ENCODE data around the gene HTR2B. TPM values are rescaled to one million over a fixed set of nuclear protein-coding genes. Genes with fewer than 3 reads are reported as not detected.

HTR2B gene
- total RNA-seq, 8 experiments from 2014 or later: 0.27 to 3.4 (median 0.42) TPM

DNA sequence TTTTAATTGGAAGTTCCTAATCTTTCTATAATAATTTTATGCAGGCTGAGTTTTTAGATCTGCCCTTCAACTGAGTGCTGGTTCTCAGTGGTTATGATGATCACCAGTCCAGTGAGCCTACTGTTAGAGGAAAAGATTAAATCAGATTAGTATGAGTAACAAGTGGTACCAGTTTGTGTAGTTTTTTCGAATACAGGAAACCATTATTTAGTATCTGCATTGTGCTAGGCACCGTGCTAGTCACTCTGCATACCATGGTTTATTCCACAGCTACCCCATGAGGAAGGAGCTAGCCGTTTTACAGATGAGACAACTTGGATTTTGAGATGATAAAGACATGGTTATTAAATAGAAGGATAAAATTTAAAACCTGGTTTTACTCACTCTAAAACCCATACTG is 62.1 kb downstream of the HTR2B start:
- H3K4me3 ChIP-seq: no peak overlapping the region
- no peak for ATAC-seq (replicated peaks in 6 of 8)
- 75 to 100% (median 94%) methylated on average over 1 to 3 of the region's 3 CpGs; no CpG with 5 or more reads in 1 of the 10 experiments for WGBS, 10 experiments
- in situ Hi-C loops (cut with MboI; ENCODE audit: low pct_unique_long_range_greater_than_20kb in 2 of 9, low sequenced_read_pairs in 9 of 9, unreplicated experiment in 9 of 9): no loop called here
- H3K27ac ChIP-seq: no peak overlapping the region
- peaks cover 11% of the 10 kb centered on the region in 2 donors for H3K4me1 ChIP-seq (replicated peaks in 1 of 2)

DNA sequence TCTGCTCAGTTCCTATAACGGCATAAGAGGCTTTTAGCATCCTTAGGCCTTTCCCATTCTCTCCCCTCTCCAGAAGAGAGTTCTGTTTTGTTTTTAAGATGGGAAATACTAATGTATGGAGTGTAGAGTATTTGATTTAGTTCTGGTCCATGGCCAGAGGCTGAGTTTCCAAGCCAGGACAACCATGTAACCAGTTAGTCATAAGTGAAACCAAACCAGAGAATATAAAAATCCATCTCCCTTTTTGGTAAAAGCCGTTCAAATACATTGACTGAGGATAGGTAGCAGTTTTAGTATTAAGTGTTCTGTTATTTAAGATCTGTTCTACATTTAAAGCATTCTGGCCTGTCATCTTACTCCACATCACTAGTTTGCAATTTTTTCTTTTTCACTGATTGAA is 65.1 kb downstream of the HTR2B start:
- in situ Hi-C loops (cut with MboI; ENCODE audit: low pct_unique_long_range_greater_than_20kb in 2 of 9, low sequenced_read_pairs in 9 of 9, unreplicated experiment in 9 of 9): no loop called here
- H3K4me3 ChIP-seq: no peak overlapping the region
- H3K4me1 ChIP-seq (replicated peaks in 1 of 2): peaks cover 12 to 13% of the 10 kb centered on the region in 2 donors
- no peak for ATAC-seq (replicated peaks in 6 of 8)
- 94 to 100% (median 100%) methylated on average over 1 to 2 of the region's 2 CpGs; no CpG with 5 or more reads in 2 of the 10 experiments for WGBS, 10 experiments
- no peak overlapping the region for H3K27ac ChIP-seq

DNA sequence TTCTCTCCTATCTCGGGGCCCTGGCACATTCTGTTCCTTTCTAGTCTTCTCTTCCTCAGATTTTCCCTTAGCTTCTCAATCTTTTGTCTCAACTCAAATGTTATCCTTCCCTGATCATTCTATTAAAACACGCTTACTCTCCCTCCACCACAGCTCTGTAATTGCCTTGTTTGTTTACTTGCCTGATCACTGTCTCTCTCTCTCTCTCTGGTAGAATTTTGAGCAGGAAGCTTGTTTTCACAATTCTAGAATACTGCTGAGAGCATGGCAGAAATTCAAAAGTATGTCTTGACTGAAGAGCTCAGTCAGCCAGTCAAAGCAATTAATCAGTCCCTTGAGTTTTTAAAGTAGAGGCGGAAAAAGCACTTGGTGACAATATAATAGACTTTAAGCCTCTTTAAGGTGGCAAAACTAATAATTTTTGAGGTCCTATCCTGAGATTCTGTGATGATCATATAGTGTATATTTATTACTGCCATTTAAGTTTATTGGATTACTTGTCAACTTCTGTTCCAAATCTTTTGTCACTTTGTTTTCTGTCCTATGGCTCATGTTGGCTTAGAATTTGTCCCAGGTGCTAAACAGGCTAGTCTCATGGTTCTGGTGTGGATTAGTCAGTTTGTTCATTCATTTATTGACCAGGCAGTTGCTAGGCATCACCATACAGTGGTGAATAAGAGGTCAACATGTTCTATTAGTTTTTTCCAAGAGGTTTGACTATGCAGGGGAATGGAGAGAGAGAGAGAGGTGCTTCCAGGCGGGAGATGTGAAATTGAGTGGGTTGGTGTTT is 65.9 kb downstream of the HTR2B start:
- Histone ChIP-seq H3K27ac (no peak overlapping the region), H3K4me1 (replicated peaks in 1 of 2) (peaks cover 12 to 13% of the 10 kb centered on the region in 2 donors), H3K4me3 (no peak overlapping the region)
- peak in 2 of 8 experiments; percentile 1 to 2 for ATAC-seq (replicated peaks in 6 of 8)
- WGBS, 10 experiments: 40 to 100% (median 94%) methylated on average over 1 to 4 of the region's 4 CpGs; no CpG with 5 or more reads in 2 of the 10 experiments
- in situ Hi-C loops (cut with MboI; ENCODE audit: low pct_unique_long_range_greater_than_20kb in 2 of 9, low sequenced_read_pairs in 9 of 9, unreplicated experiment in 9 of 9): no loop called here

Other genes with a start within 250 kb of the HTR2B start
- gene GPR55, start 199.8 kb downstream of the HTR2B start, total RNA-seq: under 1 TPM; 0.05 to 0.90 (median 0.23) TPM
- gene SPATA3, start 128.9 kb downstream of the HTR2B start, total RNA-seq: under 1 TPM in 1 of 8 experiments, not detected in 7; 0.71 TPM
- gene C2orf72, start 87.5 kb downstream of the HTR2B start, total RNA-seq: 10 to 100 TPM in 1 of 8 experiments, 1 to 10 TPM in 4, under 1 TPM in 2, not detected in 1; 0.20 to 20.7 (median 3.4) TPM
- gene PSMD1, start 68.2 kb downstream of the HTR2B start, total RNA-seq: 100 to 1,000 TPM in 4 of 8 experiments, 10 to 100 TPM in 4; 58.1 to 131 (median 93.1) TPM
- 10 to 100 TPM in 7 of 8 experiments, 1 to 10 TPM in 1; 7.2 to 22.6 (median 18.3) TPM for gene ARMC9, start 73.6 kb upstream of the HTR2B start, total RNA-seq

Measured in motor neuron (in vitro differentiated cells).